Measurements from ENCODE around the gene IKZF5. TPM values are rescaled to one million over a fixed set of nuclear protein-coding genes. Genes with fewer than 3 reads are reported as not detected.

Gene IKZF5
- total RNA-seq, 1 experiment from 2014 or later, result 4.4 TPM

GRCh38 chr10:123026302-123026701 is 17.7 kb upstream of the IKZF5 start:
- Histone ChIP-seq H3K4me1 (replicated peaks) (0 out of 2 replicates have a peak, but pooled peaks cover 2% of the 10 kb centered on the region), H3K9me3 (replicated peaks) (no peaks in the 10 kb centered on the region)

GRCh38 chr10:123024540-123024939 is 15.9 kb upstream of the IKZF5 start:
- Histone ChIP-seq H3K4me1 (replicated peaks) (no peaks in the 10 kb centered on the region), H3K9me3 (replicated peaks) (no peaks in the 10 kb centered on the region), H3K27me3 (replicated peaks) (no peaks in the 10 kb centered on the region), H3K36me3 (no peaks in the 10 kb centered on the region), H3K27ac (no peak overlapping the region), H3K4me3 (no peak overlapping the region)
- no peak for DNase-seq (ENCODE audit: low read depth in 1 of 2, low spot score in 2 of 2)

More at GRCh38 chr10:123026302-123026701, 17.7 kb upstream of the IKZF5 start:
- H3K4me3 ChIP-seq, result no peak overlapping the region
- H3K27ac ChIP-seq, result no peak overlapping the region
- no peaks in the 10 kb centered on the region for H3K36me3 ChIP-seq
- H3K27me3 ChIP-seq (replicated peaks), result no peaks in the 10 kb centered on the region
- no peak for DNase-seq (ENCODE audit: low read depth in 1 of 2, low spot score in 2 of 2)

GRCh38 chr10:123021517-123021916 is 12.9 kb upstream of the IKZF5 start:
- Histone ChIP-seq H3K4me3 (no peak overlapping the region), H3K9me3 (replicated peaks) (no peaks in the 10 kb centered on the region), H3K4me1 (replicated peaks) (no peaks in the 10 kb centered on the region), H3K27me3 (replicated peaks) (no peaks in the 10 kb centered on the region), H3K27ac (no peak overlapping the region), H3K36me3 (no peaks in the 10 kb centered on the region)
- no peak for DNase-seq (ENCODE audit: low read depth in 1 of 2, low spot score in 2 of 2)

- no peaks in the 10 kb centered on the region for H3K27me3 ChIP-seq (replicated peaks)
- no peaks in the 10 kb centered on the region for H3K36me3 ChIP-seq
- no peak overlapping the region for H3K27ac ChIP-seq
- no peak overlapping the region for H3K4me3 ChIP-seq
- H3K4me1 ChIP-seq (replicated peaks), result no peaks in the 10 kb centered on the region
- H3K9me3 ChIP-seq (replicated peaks), result no peaks in the 10 kb centered on the region
- DNase-seq (ENCODE audit: low read depth in 1 of 2, low spot score in 2 of 2), result no peak
Observed at GRCh38 chr10:123019941-123020703, 11.5 kb upstream of the IKZF5 start.

- DNase-seq (ENCODE audit: low read depth in 1 of 2, low spot score in 2 of 2), result no peak
- Histone ChIP-seq H3K4me3 (no peak overlapping the region), H3K4me1 (replicated peaks) (no peaks in the 10 kb centered on the region), H3K27me3 (replicated peaks) (no peaks in the 10 kb centered on the region), H3K36me3 (no peaks in the 10 kb centered on the region), H3K9me3 (replicated peaks) (no peaks in the 10 kb centered on the region), H3K27ac (no peak overlapping the region)
Observed at GRCh38 chr10:123019264-123019663, 10.7 kb upstream of the IKZF5 start.

- Histone ChIP-seq H3K27me3 (replicated peaks) (no peaks in the 10 kb centered on the region), H3K36me3 (no peaks in the 10 kb centered on the region), H3K4me1 (replicated peaks) (no peaks in the 10 kb centered on the region), H3K27ac (no peak overlapping the region), H3K4me3 (no peak overlapping the region), H3K9me3 (replicated peaks) (no peaks in the 10 kb centered on the region)
- no peak for DNase-seq (ENCODE audit: low read depth in 1 of 2, low spot score in 2 of 2)
Observed at GRCh38 chr10:123018531-123018930, 9.9 kb upstream of the IKZF5 start.

GRCh38 chr10:123017421-123018165 is 9.0 kb upstream of the IKZF5 start:
- H3K4me1 ChIP-seq (replicated peaks), result no peaks in the 10 kb centered on the region
- no peaks in the 10 kb centered on the region for H3K36me3 ChIP-seq
- H3K27ac ChIP-seq, result no peak overlapping the region
- DNase-seq (ENCODE audit: low read depth in 1 of 2, low spot score in 2 of 2), result no peak
- no peaks in the 10 kb centered on the region for H3K9me3 ChIP-seq (replicated peaks)
- no peak overlapping the region for H3K4me3 ChIP-seq
- H3K27me3 ChIP-seq (replicated peaks), result no peaks in the 10 kb centered on the region

GRCh38 chr10:123016228-123016627 is 7.6 kb upstream of the IKZF5 start:
- Histone ChIP-seq H3K4me1 (replicated peaks) (no peaks in the 10 kb centered on the region), H3K4me3 (no peak overlapping the region), H3K27me3 (replicated peaks) (no peaks in the 10 kb centered on the region), H3K36me3 (no peaks in the 10 kb centered on the region), H3K27ac (no peak overlapping the region), H3K9me3 (replicated peaks) (no peaks in the 10 kb centered on the region)
- DNase-seq (ENCODE audit: low read depth in 1 of 2, low spot score in 2 of 2), result no peak

GRCh38 chr10:123014772-123015171 is 6.2 kb upstream of the IKZF5 start:
- Histone ChIP-seq H3K36me3 (no peaks in the 10 kb centered on the region), H3K9me3 (replicated peaks) (no peaks in the 10 kb centered on the region), H3K4me3 (no peak overlapping the region), H3K4me1 (replicated peaks) (no peaks in the 10 kb centered on the region), H3K27ac (no peak overlapping the region), H3K27me3 (replicated peaks) (no peaks in the 10 kb centered on the region)
- DNase-seq (ENCODE audit: low read depth in 1 of 2, low spot score in 2 of 2), result no peak

- Histone ChIP-seq H3K4me3 (no peak overlapping the region), H3K36me3 (no peaks in the 10 kb centered on the region; the same call in 1 of the 2 replicates), H3K9me3 (replicated peaks) (no peaks in the 10 kb centered on the region), H3K27me3 (replicated peaks) (no peaks in the 10 kb centered on the region), H3K4me1 (replicated peaks) (peaks cover 7% of the 10 kb centered on the region; the same call in 1 of the 2 replicates), H3K27ac (no peak overlapping the region)
- DNase-seq (ENCODE audit: low read depth in 1 of 2, low spot score in 2 of 2), result no peak
Observed at GRCh38 chr10:123013456-123014419, 5.1 kb upstream of the IKZF5 start.

GRCh38 chr10:123011987-123012386 is 3.4 kb upstream of the IKZF5 start:
- Histone ChIP-seq H3K27ac (no peak overlapping the region), H3K27me3 (replicated peaks) (no peaks in the 10 kb centered on the region), H3K9me3 (replicated peaks) (no peaks in the 10 kb centered on the region), H3K4me3 (no peak overlapping the region), H3K36me3 (peaks cover 5% of the 10 kb centered on the region), H3K4me1 (replicated peaks) (peaks cover 15% of the 10 kb centered on the region)
- DNase-seq (ENCODE audit: low read depth in 1 of 2, low spot score in 2 of 2), result no peak

GRCh38 chr10:123009105-123009820 is 668 bp upstream of the IKZF5 start:
- Histone ChIP-seq H3K4me3 (peak overlapping the region; percentile 91), H3K9me3 (replicated peaks) (no peaks in the 10 kb centered on the region), H3K4me1 (replicated peaks) (peaks cover 15% of the 10 kb centered on the region), H3K36me3 (peaks cover 5% of the 10 kb centered on the region), H3K27me3 (replicated peaks) (no peaks in the 10 kb centered on the region), H3K27ac (no peak overlapping the region)
- DNase-seq (ENCODE audit: low read depth in 1 of 2, low spot score in 2 of 2), result peak in 1 of 2 experiments; percentile 23
